AG04449 (cell line): ENCODE data around the gene PANX3.
"Not testable (repeated sequence)": the region's sequence is repeated elsewhere in the genome, so short reads cannot be mapped to it uniquely, and the experiment has no call there.

Experiments
- CTCF ChIA-PET: fragments of 350-600 bp; formaldehyde crosslinking; extraction: SDS; loops from one replicate; lab custom pipeline; 2021; ENCODE audit warnings: antibody characterized with exemption; lab: Yijun Ruan, JAX
- POLR2A ChIA-PET: fragments of 400-600, 350-600 bp; formaldehyde crosslinking; extraction: SDS; loops from one replicate; lab custom pipeline; 2020; ENCODE audit warnings: antibody characterized with exemption, inconsistent platforms; lab: Yijun Ruan, JAX
- DNase-seq: peaks from one replicate; pipeline ENCODE4 v3.0.0-alpha.2; 2010; ENCODE audit warnings: low read depth, low spot score
- H3K4me3 ChIP-seq: 2 replicates; pipeline ENCODE4 v1.5.1; 2011; ENCODE audit warnings: low read depth, mild to moderate bottlenecking, control low read depth, low read length
- TF ChIP-seq, protein P1 (sequence below): IDR thresholded peaks from one replicate; pipeline ENCODE4 v1.5.1; 2011; ENCODE audit warnings: mild to moderate bottlenecking, moderate library complexity, low read length, control low read depth, inconsistent platforms; ENCODE audit not compliant: insufficient read depth; ENCODE audit errors: missing control alignments

The PANX3 gene

DNA sequence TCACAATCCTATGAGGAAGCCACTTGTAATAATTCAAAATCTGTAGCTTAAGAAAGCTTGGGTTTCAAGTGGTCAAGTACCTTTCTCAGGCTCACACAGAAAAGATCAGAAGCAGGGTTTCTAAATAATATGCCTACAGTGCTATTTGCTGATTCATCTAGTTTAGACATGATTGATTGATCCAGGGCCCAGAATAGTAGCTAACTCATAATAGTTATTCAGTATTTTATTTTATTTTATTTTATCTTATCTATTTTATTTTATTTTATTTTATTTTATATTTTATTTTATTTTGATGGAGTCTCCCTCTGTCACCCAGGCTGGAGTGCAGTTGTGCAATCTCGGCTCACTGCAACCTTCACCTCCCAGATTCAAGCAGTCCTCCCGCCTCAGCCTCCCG lies 15.9 kb upstream of the PANX3 start:
- TF ChIP-seq, protein P1, sequence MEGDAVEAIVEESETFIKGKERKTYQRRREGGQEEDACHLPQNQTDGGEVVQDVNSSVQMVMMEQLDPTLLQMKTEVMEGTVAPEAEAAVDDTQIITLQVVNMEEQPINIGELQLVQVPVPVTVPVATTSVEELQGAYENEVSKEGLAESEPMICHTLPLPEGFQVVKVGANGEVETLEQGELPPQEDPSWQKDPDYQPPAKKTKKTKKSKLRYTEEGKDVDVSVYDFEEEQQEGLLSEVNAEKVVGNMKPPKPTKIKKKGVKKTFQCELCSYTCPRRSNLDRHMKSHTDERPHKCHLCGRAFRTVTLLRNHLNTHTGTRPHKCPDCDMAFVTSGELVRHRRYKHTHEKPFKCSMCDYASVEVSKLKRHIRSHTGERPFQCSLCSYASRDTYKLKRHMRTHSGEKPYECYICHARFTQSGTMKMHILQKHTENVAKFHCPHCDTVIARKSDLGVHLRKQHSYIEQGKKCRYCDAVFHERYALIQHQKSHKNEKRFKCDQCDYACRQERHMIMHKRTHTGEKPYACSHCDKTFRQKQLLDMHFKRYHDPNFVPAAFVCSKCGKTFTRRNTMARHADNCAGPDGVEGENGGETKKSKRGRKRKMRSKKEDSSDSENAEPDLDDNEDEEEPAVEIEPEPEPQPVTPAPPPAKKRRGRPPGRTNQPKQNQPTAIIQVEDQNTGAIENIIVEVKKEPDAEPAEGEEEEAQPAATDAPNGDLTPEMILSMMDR: no peak
- H3K4me3 ChIP-seq: no peak overlapping the region

DNA sequence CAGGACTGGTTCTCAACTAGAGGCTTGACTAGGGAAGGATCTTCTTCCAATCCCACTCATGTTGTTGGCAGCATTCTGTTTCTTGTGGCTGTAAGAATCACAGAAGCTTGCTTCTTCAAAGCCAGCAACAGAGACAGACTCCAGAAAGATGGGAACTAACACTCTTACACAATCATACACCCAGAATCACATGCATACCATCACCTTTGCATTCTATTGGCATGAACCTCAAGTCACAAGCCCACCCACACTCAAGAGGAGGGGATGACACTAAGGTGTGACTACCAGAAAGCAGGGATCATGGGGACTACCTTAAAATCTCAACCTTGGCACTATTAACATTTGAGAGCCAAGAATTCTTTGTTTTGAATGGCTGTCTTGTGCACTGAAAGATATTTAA lies 13.6 kb upstream of the PANX3 start:
- no peak for DNase-seq
- ChIA-PET POLR2A (no interaction called here), CTCF (no interaction called here)
- H3K4me3 ChIP-seq: no peak overlapping the region
- TF ChIP-seq, protein P1: no peak

More for the DNA sequence above, 15.9 kb upstream of the PANX3 start:
- DNase-seq: no peak
- CTCF ChIA-PET: interaction anchor here (0.8 to 2.7 kb wide), 3 partner anchors 11 to 179 kb away, joined by 3 to 12 read pairs (median 11); no protein-coding TSS in a partner anchor
- POLR2A ChIA-PET: no interaction called here

DNA sequence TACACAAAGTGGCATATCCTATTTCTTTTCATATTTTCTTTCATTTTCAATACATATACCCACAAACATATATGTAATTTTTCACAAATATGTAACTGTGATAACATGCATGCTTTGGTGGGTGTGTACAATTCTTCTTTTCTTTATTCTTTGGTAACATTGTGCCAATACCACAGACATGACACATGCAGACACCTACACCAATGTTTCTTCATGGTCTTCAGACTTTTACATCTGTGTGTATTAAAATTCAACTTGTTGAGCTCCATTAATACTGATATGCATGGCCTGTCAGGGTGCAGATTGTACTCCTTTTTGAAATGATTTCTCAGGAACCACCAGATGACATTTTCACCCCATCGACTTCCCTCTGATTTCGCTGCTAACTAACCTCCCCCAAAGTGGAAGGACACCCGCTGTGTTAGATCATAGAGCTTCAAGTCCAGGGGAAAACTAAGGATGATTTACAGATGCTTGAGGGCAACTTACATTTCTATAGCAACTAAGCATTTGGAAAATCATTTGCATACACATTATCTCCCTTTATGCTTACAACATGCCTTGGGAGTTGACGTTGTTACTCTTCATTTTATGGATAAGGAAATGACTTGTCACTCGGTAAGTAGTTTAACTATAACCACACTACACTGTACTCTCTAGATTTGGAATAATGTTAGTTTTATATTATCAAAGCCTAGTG lies 10.5 kb upstream of the PANX3 start:
- CTCF ChIA-PET: interaction anchor here (0.9 to 2.9 kb wide), 5 partner anchors 15 to 199 kb away, joined by 3 to 8 read pairs (median 4); partner anchors contain the start of gene TBRG1

DNA sequence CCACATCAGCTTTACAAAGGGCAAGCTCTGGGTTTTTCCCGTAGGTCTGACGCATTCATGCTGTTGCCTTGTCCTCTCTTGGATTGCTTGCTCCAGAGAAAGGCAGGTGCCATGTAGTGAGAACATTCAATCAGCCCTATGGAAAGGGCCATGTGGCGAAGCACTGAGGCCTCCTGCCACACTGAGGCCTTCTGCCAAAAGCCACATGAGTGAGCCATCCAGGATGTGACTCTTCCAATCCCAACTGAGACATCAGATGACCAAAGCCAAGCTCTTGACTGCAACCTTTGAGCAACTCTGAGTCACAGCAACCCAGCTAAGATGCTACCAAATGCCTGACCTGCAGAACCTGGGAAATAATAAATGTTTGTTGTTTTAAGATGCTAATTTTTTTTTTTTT lies 9.0 kb upstream of the PANX3 start:
- ChIA-PET POLR2A (no interaction called here), CTCF (interaction anchor here (1.3 to 2.9 kb wide), 3 partner anchors 17 to 200 kb away, joined by 3 to 8 read pairs (median 6); no protein-coding TSS in a partner anchor)
- no peak for DNase-seq
- no peak overlapping the region for H3K4me3 ChIP-seq
- TF ChIP-seq, protein P1: no peak

More for the DNA sequence above, 10.5 kb upstream of the PANX3 start:
- no peak overlapping the region for H3K4me3 ChIP-seq
- no peak for DNase-seq
- POLR2A ChIA-PET: no interaction called here
- TF ChIP-seq, protein P1: no peak

DNA sequence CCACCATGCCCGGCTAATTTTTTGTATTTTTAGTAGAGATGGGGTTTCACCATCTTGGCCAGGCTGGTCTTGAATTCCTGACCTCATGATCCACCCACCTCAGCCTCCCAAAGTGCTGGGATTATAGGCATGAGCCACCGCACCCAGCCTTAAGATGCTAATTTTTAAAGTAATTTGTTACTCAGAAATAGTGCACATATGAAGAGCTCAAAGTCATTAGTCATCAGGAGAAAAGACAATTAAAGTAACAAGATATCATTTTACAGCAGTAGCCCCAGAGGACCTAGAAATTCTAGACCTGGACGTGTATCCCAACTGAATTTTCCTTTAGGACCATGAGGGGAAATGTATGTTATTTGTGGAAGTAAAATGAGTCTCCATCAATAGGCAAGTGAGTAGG lies 8.5 kb upstream of the PANX3 start:
- CTCF ChIA-PET: interaction anchor here (1.4 to 2.3 kb wide), 2 partner anchors 187 to 201 kb away, joined by 3 to 6 read pairs; no protein-coding TSS in a partner anchor
- DNase-seq, H3K4me3 ChIP-seq, POLR2A ChIA-PET: not testable (repeated sequence)

DNA sequence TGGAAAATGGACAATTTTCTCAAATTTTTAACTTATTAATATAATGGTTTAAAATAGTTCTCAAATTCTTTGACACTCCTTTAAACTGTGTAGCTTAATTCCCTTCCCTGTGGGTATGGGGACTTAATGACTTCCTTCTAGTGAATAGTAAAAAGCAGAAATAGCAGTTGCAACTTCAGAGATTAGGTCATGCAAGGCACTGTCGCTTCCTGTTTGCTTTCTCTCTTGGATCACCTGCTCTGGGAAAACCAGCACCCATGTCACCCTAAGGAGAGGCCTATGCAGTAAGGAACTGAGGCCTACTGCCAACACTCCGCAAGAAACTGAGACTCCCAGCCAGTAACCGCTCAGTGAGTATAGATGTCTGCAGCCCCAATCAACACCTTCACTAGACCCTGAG lies 5.5 kb upstream of the PANX3 start:
- DNase-seq: no peak
- TF ChIP-seq, protein P1: no peak
- CTCF ChIA-PET: no interaction called here
- no peak overlapping the region for H3K4me3 ChIP-seq
- POLR2A ChIA-PET: no interaction called here
